Aorta (tissue), 5 donors: ENCODE results near the gene ERBB4. TPM values are rescaled to one million over a fixed set of nuclear protein-coding genes. Genes with fewer than 3 reads are reported as not detected.

Experiments
- ATAC-seq: fragments of 200-7000 bp; cut with Tn5 transposase; one replicate; pipeline ENCODE4 v1.9.1; 2022; ENCODE audit warnings: moderate library complexity; ENCODE audit not compliant: low FRiP score
- DNase-seq, 2 donors: peaks; one replicate each; pipeline ENCODE4 v3.0.0-alpha.2; 2020
- H3K27ac ChIP-seq, 2 donors: one replicate each; pipeline ENCODE4 v1.5.1; 2013; ENCODE audit warnings: low read length in 2 of 2, mild to moderate bottlenecking in 2 of 2, moderate library complexity in 2 of 2, control low read depth in 1 of 2, inconsistent platforms in 1 of 2, low read depth in 1 of 2
- H3K27me3 ChIP-seq, 2 donors: one replicate each; pipeline ENCODE4 v1.6.1; 2013; ENCODE audit warnings: control low read depth in 1 of 2, low read length in 1 of 2, mild to moderate bottlenecking in 1 of 2, moderate library complexity in 1 of 2; ENCODE audit not compliant: insufficient read depth in 2 of 2, control insufficient read depth in 1 of 2
- H3K36me3 ChIP-seq, 2 donors: one replicate each; pipeline ENCODE4 v1.6.1; 2013; ENCODE audit warnings: control low read depth in 1 of 2, low read length in 1 of 2, mild to moderate bottlenecking in 1 of 2; ENCODE audit not compliant: insufficient read depth in 2 of 2, control insufficient read depth in 1 of 2
- H3K4me1 ChIP-seq, 2 donors: one replicate each; pipeline ENCODE4 v1.6.1; 2013; ENCODE audit warnings: low read length in 2 of 2, control low read depth in 1 of 2, mild to moderate bottlenecking in 1 of 2, moderate library complexity in 1 of 2; ENCODE audit not compliant: insufficient read depth in 2 of 2, control insufficient read depth in 1 of 2
- H3K4me3 ChIP-seq, 2 donors: one replicate each; pipeline ENCODE4 v1.5.1; 2013; ENCODE audit warnings: low read length in 2 of 2, control low read depth in 1 of 2, mild to moderate bottlenecking in 1 of 2
- H3K9me3 ChIP-seq: one replicate; pipeline ENCODE4 v1.6.1; 2013; ENCODE audit warnings: mild to moderate bottlenecking, low read length; ENCODE audit not compliant: control insufficient read depth
- WGBS, 2 donors: extraction: QIAGEN DNeasy Blood & Tissue Kit; methylation state at CpG; one replicate each; pipeline ENCODE4 v1.1.7; 2013; 5-methylcytosine and 5-hydroxymethylcytosine counted together
- intact Hi-C, 2 donors: fragments of 100-400 bp; cut with DNase I; formaldehyde crosslinking; loops; one replicate each; pipeline versions ENCODE4 v1.14.2 to v1.15.0; 2022
- polyA plus RNA-seq, 2 donors: library from polyadenylated mRNA; stranded (reverse); fragments of 200-250 nt; gene quantifications; one replicate each; pipeline ENCODE4 v1.2.3, GENCODE V29; 2013
- total RNA-seq, 2 donors: library from RNA; stranded (reverse); fragmentation: NEBNext Ultra II Directional; extraction: Animal tissue kit (Norgen Biotek cat#: 25700); gene quantifications; one replicate each; pipeline ENCODE4 v1.2.1, GENCODE V29; 2021
- donor health status: healthy with polysubstance abuse.
- donor health status: Bipolar disorder and iron deficiency.
- donor health status: DM: no; HTN: no; CAD: no.
- donor health status: DM: no; HTN: no; CAD: no.
- donor health status: DM: yes; HTN: yes; CAD: no.

Gene ERBB4
- total and polyA plus RNA-seq, 4 donors: 1.3 to 42.0 (median 15.0) TPM

DNA sequence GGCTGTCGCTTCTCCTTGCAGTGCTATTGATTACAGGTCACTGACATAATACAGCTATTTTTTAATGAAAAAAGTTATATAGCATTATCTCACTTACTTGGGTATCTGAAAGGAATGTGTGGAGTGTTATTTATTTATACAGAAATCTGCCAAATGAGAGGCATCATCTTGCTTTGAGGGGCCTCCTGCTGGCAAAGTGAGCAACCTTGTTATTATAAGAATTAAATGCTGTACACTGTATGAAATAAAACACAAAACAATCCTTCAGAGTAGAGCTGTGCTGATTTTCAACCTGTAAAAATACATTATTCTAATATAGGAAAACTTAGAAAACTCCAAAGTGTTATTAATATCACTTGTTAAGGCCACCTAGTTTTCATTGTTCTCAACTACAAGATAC lies 20.9 kb downstream of the ERBB4 start:
- intact Hi-C loops: no loop called here
- no peaks in the 10 kb centered on the region for H3K36me3 ChIP-seq
- 85 to 93% methylated on average over 1 of the region's 1 CpG for WGBS, 2 donors
- no peaks in the 10 kb centered on the region for H3K27me3 ChIP-seq
- H3K27ac ChIP-seq: no peak overlapping the region
- no peaks in the 10 kb centered on the region for H3K9me3 ChIP-seq
- peaks cover 0 to 4% of the 10 kb centered on the region in 2 donors for H3K4me1 ChIP-seq
- no peak overlapping the region for H3K4me3 ChIP-seq
- no peak for ATAC-seq
- DNase-seq: no peak

DNA sequence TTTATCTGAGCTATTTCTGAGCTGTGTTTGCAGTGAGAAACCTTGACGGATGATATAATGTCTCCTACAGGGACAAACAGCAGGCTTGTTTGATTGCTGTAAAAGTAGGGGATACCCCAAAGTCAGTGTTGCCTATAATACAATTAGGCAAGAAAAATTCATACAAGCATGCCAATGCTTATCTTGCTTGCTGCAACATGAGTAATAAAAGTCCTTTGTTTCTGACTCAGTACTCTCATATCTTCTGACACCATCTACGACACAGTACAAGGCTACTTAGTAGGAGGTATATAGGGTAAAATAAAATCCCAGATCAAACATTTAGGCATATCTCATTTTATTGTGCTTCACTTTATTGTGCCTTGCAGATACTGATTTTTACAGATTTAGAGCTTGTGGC lies 33.0 kb downstream of the ERBB4 start:
- ATAC-seq: no peak
- H3K4me1 ChIP-seq: no peaks in the 10 kb centered on the region
- H3K9me3 ChIP-seq: no peaks in the 10 kb centered on the region
- H3K36me3 ChIP-seq: no peaks in the 10 kb centered on the region
- H3K27me3 ChIP-seq: no peaks in the 10 kb centered on the region
- WGBS, 2 donors: 93 to 97% methylated on average over 2 of the region's 2 CpGs
- intact Hi-C loops: no loop called here
- DNase-seq: no peak
- no peak overlapping the region for H3K27ac ChIP-seq
- H3K4me3 ChIP-seq: no peak overlapping the region

DNA sequence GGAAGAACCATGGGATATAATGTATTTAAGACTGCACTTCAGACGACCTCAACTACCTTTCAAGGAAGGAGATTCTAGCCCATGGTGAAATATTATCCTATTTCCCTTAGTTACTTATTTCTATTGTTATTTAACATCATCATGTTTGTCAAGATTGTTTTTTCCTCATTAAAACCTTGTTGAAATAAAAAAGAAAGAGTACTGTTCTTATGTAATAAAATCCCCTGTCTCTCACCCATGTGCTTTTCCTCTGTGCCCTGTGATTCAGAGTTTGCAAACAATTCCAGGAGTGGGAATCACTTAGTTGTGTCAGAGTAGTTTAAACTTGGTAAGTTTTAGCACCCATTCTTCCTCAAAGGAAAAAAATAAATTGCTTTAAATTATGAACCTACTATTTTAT lies 43.6 kb downstream of the ERBB4 start:
- Histone ChIP-seq H3K4me1 (peaks cover 0 to 1% of the 10 kb centered on the region in 2 donors), H3K27me3 (no peaks in the 10 kb centered on the region), H3K36me3 (no peaks in the 10 kb centered on the region), H3K4me3 (no peak overlapping the region), H3K9me3 (no peaks in the 10 kb centered on the region), H3K27ac (no peak overlapping the region)
- 94 to 95% methylated on average over 1 of the region's 1 CpG for whole genome bisulfite sequencing, 2 donors
- DNase-seq: no peak
- no peak for ATAC-seq
- intact Hi-C loops: no loop called here

DNA sequence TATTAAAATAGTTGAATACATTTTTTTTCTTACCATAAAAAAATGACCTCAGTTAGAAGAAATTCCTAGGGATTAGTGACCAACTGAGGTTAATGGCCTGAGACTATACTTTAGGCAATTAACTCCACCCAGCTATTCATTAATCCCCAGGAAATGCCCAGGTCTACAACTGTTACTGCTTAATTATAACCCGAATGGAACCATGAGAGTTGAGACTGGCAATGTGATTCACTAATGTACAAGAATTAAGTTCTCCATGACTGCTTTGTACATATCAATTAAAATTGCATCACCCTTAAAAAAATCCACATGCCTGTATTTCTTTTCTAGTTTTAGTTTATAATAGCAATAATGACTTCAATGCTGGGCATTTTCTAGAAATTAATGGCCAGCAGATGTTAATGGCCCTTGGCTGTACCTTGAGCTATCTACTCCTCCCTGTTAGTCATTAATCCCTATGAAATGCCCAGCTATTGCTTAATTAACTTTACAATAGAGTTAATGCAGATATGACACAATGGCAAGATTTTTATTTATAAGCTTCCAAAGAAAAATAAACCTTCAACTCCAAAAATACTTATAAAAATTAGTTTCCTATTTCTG lies 44.1 kb downstream of the ERBB4 start:
- Histone ChIP-seq H3K27ac (no peak overlapping the region), H3K27me3 (no peaks in the 10 kb centered on the region), H3K36me3 (no peaks in the 10 kb centered on the region), H3K4me1 (peaks cover 0 to 1% of the 10 kb centered on the region in 2 donors), H3K4me3 (no peak overlapping the region), H3K9me3 (no peaks in the 10 kb centered on the region)
- DNase-seq: no peak
- WGBS, 2 donors: 85 to 98% methylated on average over 1 of the region's 1 CpG
- ATAC-seq: no peak
- intact Hi-C loops: no loop called here

DNA sequence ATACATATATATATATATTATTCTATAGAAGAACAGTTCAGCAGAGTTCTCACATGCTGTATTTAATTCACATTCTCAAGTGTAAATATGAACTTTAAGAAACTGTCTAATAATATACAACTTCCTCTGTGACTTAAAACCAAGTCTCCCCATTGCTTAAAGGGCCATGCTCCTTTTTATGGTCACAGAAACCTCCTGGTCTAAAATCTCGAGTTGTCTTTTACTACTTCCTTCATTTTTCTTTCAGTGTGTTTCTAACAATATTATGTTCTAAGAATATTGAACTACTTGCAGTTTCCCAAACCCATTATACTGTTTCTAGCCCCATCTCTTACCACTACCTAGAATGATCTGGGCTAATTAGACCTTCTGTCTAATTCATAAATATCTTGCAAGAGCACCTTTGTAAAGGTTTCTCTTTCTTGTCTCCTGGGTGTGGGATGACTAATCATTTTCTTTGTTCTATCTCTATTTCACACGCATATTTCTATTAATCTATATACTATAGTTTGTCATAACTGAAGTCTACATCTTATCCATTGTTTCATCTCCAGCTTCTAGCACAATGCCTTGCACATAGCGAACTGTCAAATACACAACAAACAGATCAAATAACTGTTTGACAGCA lies 48.8 kb downstream of the ERBB4 start:
- Histone ChIP-seq H3K4me3 (no peak overlapping the region), H3K9me3 (no peaks in the 10 kb centered on the region), H3K27me3 (no peaks in the 10 kb centered on the region), H3K36me3 (no peaks in the 10 kb centered on the region), H3K27ac (no peak overlapping the region), H3K4me1 (peaks cover 2% of the 10 kb centered on the region in 2 donors)
- WGBS, 2 donors: 86 to 90% methylated on average over 3 of the region's 3 CpGs
- intact Hi-C loops: no loop called here
- DNase-seq (no peak), ATAC-seq (no peak)

DNA sequence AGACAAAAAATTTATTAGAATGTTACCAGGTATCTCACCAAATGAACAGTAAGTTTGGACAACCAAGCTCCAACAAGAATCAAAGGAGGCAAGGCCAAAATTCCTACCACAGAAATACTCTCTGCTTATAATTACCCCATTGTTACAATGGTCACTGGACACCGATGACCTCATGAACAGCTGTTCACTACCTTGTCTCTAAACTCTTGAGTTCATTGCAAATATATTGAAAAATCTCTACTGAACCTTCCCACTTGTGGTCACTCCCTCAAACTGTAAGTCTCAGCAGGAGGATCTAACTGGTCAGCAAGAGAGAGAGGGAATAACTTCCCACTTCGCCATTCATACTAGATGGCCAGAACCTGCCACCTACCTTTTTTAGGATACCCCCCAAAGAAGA lies 50.0 kb downstream of the ERBB4 start:
- intact Hi-C loops: no loop called here
- Histone ChIP-seq H3K9me3 (no peaks in the 10 kb centered on the region), H3K27me3 (no peaks in the 10 kb centered on the region), H3K36me3 (no peaks in the 10 kb centered on the region), H3K27ac (no peak overlapping the region), H3K4me1 (peaks cover 2 to 3% of the 10 kb centered on the region in 2 donors), H3K4me3 (no peak overlapping the region)
- 97% methylated on average over 2 of the region's 2 CpGs for WGBS, 2 donors
- no peak for DNase-seq
- no peak for ATAC-seq

DNA sequence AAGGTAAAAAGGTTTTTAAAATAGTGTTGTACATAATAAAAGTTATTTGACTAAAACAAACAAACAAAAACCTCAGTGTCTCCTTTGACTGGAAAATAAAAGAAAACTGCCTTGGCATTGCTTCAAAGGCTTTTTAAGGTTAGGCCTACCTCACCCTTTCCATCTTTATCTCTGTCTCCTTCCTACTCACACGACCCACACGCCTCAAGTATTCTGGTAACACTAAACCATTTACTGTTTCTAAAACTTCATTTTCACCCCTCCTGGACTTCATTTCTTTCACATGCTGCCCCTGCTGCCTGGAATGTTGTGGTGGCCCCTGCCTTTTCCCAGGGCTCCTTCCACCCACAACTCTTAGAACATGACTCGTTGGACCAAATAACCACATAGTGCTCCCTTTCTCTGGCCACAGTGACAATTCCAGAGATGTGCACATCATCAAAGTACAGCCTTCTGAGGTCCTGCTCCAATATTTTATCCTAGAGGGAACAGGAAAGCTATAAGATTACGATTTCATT lies 54.0 kb downstream of the ERBB4 start:
- no peak for DNase-seq
- H3K4me1 ChIP-seq: peaks cover 2 to 6% of the 10 kb centered on the region in 2 donors

DNA sequence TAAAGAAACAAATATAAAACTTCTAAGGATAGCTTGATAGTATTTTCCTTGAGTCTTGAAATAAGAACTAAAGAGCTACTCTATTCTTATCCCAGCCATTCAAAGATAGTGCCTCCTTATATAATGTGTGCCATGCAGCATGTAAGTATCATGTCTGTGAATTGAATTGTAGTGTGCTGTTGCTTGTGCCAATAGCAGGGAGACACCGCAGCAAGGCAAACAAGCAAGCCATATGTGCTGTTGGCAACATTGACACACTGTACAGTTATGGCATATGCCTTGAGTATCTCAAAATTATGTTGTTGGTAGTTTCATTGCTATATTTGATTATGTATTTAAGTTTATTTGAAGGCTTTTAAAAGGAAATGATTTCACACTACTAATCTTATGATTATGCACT lies 58.2 kb downstream of the ERBB4 start:
- H3K27me3 ChIP-seq: no peaks in the 10 kb centered on the region
- 58 to 73% methylated on average over 1 of the region's 1 CpG for WGBS, 2 donors
- no peaks in the 10 kb centered on the region for H3K36me3 ChIP-seq
- intact Hi-C loops: no loop called here
- H3K4me1 ChIP-seq: peaks cover 0 to 6% of the 10 kb centered on the region in 2 donors
- DNase-seq: no peak
- ATAC-seq: no peak
- H3K27ac ChIP-seq: no peak overlapping the region
- no peaks in the 10 kb centered on the region for H3K9me3 ChIP-seq
- no peak overlapping the region for H3K4me3 ChIP-seq

More for the DNA sequence above, 54.0 kb downstream of the ERBB4 start:
- H3K27me3 ChIP-seq: no peaks in the 10 kb centered on the region
- no peaks in the 10 kb centered on the region for H3K36me3 ChIP-seq
- no peak overlapping the region for H3K27ac ChIP-seq
- no peaks in the 10 kb centered on the region for H3K9me3 ChIP-seq
- intact Hi-C loops: no loop called here
- H3K4me3 ChIP-seq: no peak overlapping the region
- ATAC-seq: no peak
- 50 to 51% methylated on average over 4 of the region's 4 CpGs for WGBS, 2 donors

DNA sequence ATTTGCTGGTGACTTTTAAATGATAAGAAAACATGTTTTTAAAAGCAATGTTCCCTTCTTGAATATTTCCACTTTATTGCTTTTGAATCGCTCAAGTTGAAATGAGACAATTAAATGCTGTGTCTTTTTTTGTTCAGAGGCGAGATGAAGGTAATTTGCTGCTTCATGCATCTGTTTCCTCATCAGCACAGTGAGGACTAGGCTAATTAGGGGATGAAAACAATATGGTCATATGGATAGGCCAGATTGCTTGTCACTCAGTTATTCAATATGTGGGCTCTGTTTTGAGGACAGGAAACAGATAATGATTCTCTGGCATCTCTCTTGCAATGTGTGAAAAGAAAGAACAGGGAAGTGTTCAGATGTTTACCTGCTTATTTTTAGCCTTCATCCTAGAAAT lies 61.0 kb downstream of the ERBB4 start:
- intact Hi-C loops: no loop called here
- H3K36me3 ChIP-seq: no peaks in the 10 kb centered on the region
- 47 to 53% methylated on average over 2 of the region's 2 CpGs for WGBS, 2 donors

More for the DNA sequence above, 61.0 kb downstream of the ERBB4 start:
- peaks cover 0 to 3% of the 10 kb centered on the region in 2 donors for H3K4me1 ChIP-seq
- no peak overlapping the region for H3K4me3 ChIP-seq
- no peak for ATAC-seq
- H3K27me3 ChIP-seq: no peaks in the 10 kb centered on the region
- H3K27ac ChIP-seq: no peak overlapping the region
- DNase-seq: no peak
- no peaks in the 10 kb centered on the region for H3K9me3 ChIP-seq
